Measurements from ENCODE around the gene NEK7.

DNA sequence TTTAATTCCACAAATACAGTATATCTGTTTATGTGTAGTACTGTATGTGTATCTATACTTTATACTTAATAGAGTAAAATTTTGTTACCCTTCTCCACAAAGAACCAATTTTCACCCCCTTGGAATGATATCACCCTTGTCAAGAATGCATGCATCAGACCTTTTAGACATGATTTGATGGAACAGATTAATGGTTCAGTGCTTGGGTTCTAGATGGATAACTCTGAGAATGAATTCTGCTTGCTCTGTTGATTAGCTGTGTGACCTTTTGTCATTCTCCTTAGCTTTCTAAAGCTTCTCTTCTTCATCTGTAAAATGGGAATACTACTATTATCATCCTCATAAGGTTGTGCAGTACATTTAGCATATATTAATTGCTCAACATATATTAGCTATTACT, 105.1 kb downstream of the NEK7 start:
- TF ChIP-seq, protein P1, sequence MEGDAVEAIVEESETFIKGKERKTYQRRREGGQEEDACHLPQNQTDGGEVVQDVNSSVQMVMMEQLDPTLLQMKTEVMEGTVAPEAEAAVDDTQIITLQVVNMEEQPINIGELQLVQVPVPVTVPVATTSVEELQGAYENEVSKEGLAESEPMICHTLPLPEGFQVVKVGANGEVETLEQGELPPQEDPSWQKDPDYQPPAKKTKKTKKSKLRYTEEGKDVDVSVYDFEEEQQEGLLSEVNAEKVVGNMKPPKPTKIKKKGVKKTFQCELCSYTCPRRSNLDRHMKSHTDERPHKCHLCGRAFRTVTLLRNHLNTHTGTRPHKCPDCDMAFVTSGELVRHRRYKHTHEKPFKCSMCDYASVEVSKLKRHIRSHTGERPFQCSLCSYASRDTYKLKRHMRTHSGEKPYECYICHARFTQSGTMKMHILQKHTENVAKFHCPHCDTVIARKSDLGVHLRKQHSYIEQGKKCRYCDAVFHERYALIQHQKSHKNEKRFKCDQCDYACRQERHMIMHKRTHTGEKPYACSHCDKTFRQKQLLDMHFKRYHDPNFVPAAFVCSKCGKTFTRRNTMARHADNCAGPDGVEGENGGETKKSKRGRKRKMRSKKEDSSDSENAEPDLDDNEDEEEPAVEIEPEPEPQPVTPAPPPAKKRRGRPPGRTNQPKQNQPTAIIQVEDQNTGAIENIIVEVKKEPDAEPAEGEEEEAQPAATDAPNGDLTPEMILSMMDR (conservative IDR thresholded peaks at IDR 0.05) = no peak
- TF ChIP-seq ZFX (IDR thresholded peaks at IDR 0.05) = no peak

Data from C4-2B (cell line).